Neural progenitor cell (in vitro differentiated cells): Measurements from ENCODE around the gene RAB42. TPM values are rescaled to one million over a fixed set of nuclear protein-coding genes. Genes with fewer than 3 reads are reported as not detected.

Experiments used
- DNase-seq: peaks from one replicate; pipeline ENCODE4 v3.0.0-alpha.2; 2016; ENCODE audit warnings: low spot score
- H2AFZ ChIP-seq: fragments of 200-600 bp; sonication (generic); replicated peaks from 2 replicates; pipeline ENCODE4 v1.6.1; 2016; ENCODE audit warnings: antibody characterized with exemption
- H3F3A ChIP-seq: fragments of 200-600 bp; sonication (generic); 2 replicates; pipeline ENCODE4 v1.6.1; 2016; ENCODE audit warnings: antibody characterized with exemption, low read depth
- H3K27ac ChIP-seq: fragments of 200-600 bp; sonication (generic); 2 replicates; pipeline ENCODE4 v1.5.1; 2016; ENCODE audit warnings: mild to moderate bottlenecking
- H3K27me3 ChIP-seq: fragments of 200-600 bp; sonication (generic); 2 replicates; pipeline ENCODE4 v1.6.1; 2016; ENCODE audit warnings: mild to moderate bottlenecking, moderate library complexity
- H3K36me3 ChIP-seq: fragments of 200-600 bp; sonication (generic); 2 replicates; pipeline ENCODE4 v1.5.1; 2016
- H3K4me1 ChIP-seq: fragments of 200-600 bp; sonication (generic); 2 replicates; pipeline ENCODE4 v1.6.1; 2016; ENCODE audit warnings: mixed run types
- H3K4me2 ChIP-seq: fragments of 200-600 bp; sonication (generic); 2 replicates; pipeline ENCODE4 v1.6.1; 2016
- H3K4me3 ChIP-seq: fragments of 200-600 bp; sonication (generic); 2 replicates; pipeline ENCODE4 v1.5.1; 2016
- H3K79me2 ChIP-seq: fragments of 200-600 bp; sonication (generic); 2 replicates; pipeline ENCODE4 v1.6.1; 2016; ENCODE audit warnings: low read depth
- H3K9ac ChIP-seq: fragments of 200-600 bp; sonication (generic); 2 replicates; pipeline ENCODE4 v1.6.1; 2016
- H3K9me3 ChIP-seq: fragments of 200-600 bp; sonication (generic); 2 replicates; pipeline ENCODE4 v1.5.1; 2016; ENCODE audit warnings: low read depth
- H4K20me1 ChIP-seq: fragments of 200-600 bp; sonication (generic); 2 replicates; pipeline ENCODE4 v1.6.1; 2016; ENCODE audit warnings: low read depth
- H3K27ac Mint-ChIP-seq: 3 replicates; pipeline ENCODE4 v1.8.0; 2021; ENCODE audit warnings: mixed read lengths
- H3K27me3 Mint-ChIP-seq: 2 replicates; pipeline ENCODE4 v1.8.0; 2022; ENCODE audit warnings: low read depth, mild to moderate bottlenecking, inconsistent platforms, moderate library complexity, mixed read lengths; ENCODE audit not compliant: insufficient read depth
- H3K36me3 Mint-ChIP-seq: 3 replicates; pipeline ENCODE4 v1.8.0; 2021; ENCODE audit warnings: mixed read lengths
- H3K4me1 Mint-ChIP-seq: 3 replicates; pipeline ENCODE4 v1.8.0; 2021; ENCODE audit warnings: mixed read lengths
- H3K4me3 Mint-ChIP-seq: 3 replicates; pipeline ENCODE4 v1.8.0; 2021; ENCODE audit warnings: mild to moderate bottlenecking, moderate library complexity, mixed read lengths
- H3K9me3 Mint-ChIP-seq: 3 replicates; pipeline ENCODE4 v1.8.0; 2020; ENCODE audit warnings: mixed read lengths
- EZH2 ChIP-seq: fragments of 200-600 bp; sonication (generic); IDR thresholded peaks from 2 replicates; pipeline ENCODE4 v1.6.1; 2017; ENCODE audit warnings: antibody characterized with exemption, mild to moderate bottlenecking, moderate library complexity
- EZH2phosphoT487 ChIP-seq: fragments of 200-600 bp; sonication (generic); IDR thresholded peaks from 2 replicates; pipeline ENCODE4 v1.6.1; 2017; ENCODE audit warnings: antibody characterized with exemption
- total RNA-seq: library from RNA; depleted of rRNA; stranded (reverse); fragments of >200 nt; gene quantifications from 2 replicates; pipeline ENCODE4 v1.2.3, GENCODE V29; 2015; ENCODE audit warnings: low replicate concordance
- TF ChIP-seq, protein P1 (sequence below): fragments of 200-600 bp; sonication (generic); IDR thresholded peaks from 2 replicates; pipeline ENCODE4 v1.5.1; 2017; ENCODE audit warnings: antibody characterized with exemption, mild to moderate bottlenecking

RAB42 gene
- total RNA-seq, 1 donor from 2014 or later, result 2.2 TPM

DNA sequence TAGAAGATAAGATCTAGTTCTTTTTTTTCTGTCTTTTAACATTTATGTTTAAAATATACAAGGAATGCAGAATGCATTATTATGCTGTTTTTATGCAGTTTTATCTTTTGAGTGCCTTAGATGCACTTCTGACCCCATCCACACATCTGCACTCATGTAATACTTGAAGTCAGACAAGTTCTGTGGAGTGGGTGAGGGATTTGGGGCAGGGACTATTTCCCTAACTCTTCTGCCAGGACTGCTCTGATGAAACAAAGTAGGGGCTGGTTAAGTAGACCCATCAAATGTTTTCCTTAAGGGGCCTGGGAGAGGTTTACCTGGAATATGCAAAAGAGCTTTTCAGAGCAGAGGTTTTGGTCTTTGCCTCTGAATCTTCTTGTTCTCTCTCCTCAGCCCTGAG is 27.8 kb upstream of the RAB42 start:
- H3K9ac ChIP-seq, result no peak overlapping the region

DNA sequence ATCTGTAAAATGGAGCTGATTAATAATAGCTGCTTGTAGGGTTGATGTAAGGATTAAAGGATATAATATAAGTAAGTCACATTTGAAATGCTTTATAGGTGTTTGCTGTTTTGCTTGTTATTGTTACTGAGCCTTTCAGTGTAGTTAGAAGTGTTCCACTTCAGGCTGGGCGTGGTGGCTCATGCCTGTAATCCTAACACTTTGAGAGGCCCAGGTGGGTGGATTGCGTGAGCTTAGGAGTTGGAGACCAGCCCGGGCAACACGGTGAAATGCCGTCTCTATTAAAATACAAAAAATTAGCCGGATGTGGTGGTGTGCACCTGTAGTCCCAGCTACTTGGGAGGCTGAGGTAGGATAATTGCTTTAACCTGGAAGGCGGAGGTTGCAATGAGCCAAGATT is 27.0 kb upstream of the RAB42 start:
- H3K36me3 Mint-ChIP-seq, result peaks cover 22% of the 10 kb centered on the region
- no peak for TF ChIP-seq EZH2phosphoT487
- TF ChIP-seq EZH2, result no peak
- TF ChIP-seq, protein P1, sequence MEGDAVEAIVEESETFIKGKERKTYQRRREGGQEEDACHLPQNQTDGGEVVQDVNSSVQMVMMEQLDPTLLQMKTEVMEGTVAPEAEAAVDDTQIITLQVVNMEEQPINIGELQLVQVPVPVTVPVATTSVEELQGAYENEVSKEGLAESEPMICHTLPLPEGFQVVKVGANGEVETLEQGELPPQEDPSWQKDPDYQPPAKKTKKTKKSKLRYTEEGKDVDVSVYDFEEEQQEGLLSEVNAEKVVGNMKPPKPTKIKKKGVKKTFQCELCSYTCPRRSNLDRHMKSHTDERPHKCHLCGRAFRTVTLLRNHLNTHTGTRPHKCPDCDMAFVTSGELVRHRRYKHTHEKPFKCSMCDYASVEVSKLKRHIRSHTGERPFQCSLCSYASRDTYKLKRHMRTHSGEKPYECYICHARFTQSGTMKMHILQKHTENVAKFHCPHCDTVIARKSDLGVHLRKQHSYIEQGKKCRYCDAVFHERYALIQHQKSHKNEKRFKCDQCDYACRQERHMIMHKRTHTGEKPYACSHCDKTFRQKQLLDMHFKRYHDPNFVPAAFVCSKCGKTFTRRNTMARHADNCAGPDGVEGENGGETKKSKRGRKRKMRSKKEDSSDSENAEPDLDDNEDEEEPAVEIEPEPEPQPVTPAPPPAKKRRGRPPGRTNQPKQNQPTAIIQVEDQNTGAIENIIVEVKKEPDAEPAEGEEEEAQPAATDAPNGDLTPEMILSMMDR, result no peak
- DNase-seq, result no peak
- Histone ChIP-seq H3K9ac (no peak overlapping the region), H4K20me1 (no peaks in the 10 kb centered on the region), H3K36me3 (no peaks in the 10 kb centered on the region), H3K27me3 (no peaks in the 10 kb centered on the region), H2AFZ (no peak overlapping the region), H3K4me2 (no peak overlapping the region), H3K79me2 (no peaks in the 10 kb centered on the region), H3K9me3 (no peaks in the 10 kb centered on the region), H3F3A (no peaks in the 10 kb centered on the region), H3K27ac (no peak overlapping the region), H3K4me3 (no peak overlapping the region), H3K4me1 (no peaks in the 10 kb centered on the region)
- peaks cover 2% of the 10 kb centered on the region for H3K27me3 Mint-ChIP-seq
- no peak overlapping the region for H3K4me3 Mint-ChIP-seq
- no peaks in the 10 kb centered on the region for H3K9me3 Mint-ChIP-seq
- no peak overlapping the region for H3K27ac Mint-ChIP-seq
- H3K4me1 Mint-ChIP-seq, result no peaks in the 10 kb centered on the region

More for the DNA sequence above, 27.8 kb upstream of the RAB42 start:
- no peaks in the 10 kb centered on the region for H3K27me3 ChIP-seq
- H4K20me1 ChIP-seq, result no peaks in the 10 kb centered on the region
- peaks cover 22% of the 10 kb centered on the region for H3K36me3 Mint-ChIP-seq
- no peaks in the 10 kb centered on the region for H3K9me3 Mint-ChIP-seq
- no peak overlapping the region for H2AFZ ChIP-seq
- H3K4me3 Mint-ChIP-seq, result no peak overlapping the region
- no peaks in the 10 kb centered on the region for H3K4me1 ChIP-seq
- no peak overlapping the region for H3K4me3 ChIP-seq
- H3K4me1 Mint-ChIP-seq, result no peaks in the 10 kb centered on the region
- no peaks in the 10 kb centered on the region for H3K36me3 ChIP-seq
- DNase-seq, result no peak
- H3F3A ChIP-seq, result no peaks in the 10 kb centered on the region
- H3K79me2 ChIP-seq, result no peaks in the 10 kb centered on the region
- H3K9me3 ChIP-seq, result no peaks in the 10 kb centered on the region
- peaks cover 4% of the 10 kb centered on the region for H3K27me3 Mint-ChIP-seq
- no peak overlapping the region for H3K4me2 ChIP-seq
- H3K27ac Mint-ChIP-seq, result no peak overlapping the region
- no peak for TF ChIP-seq EZH2
- TF ChIP-seq, protein P1, result no peak
- TF ChIP-seq EZH2phosphoT487, result no peak
- H3K27ac ChIP-seq, result no peak overlapping the region

DNA sequence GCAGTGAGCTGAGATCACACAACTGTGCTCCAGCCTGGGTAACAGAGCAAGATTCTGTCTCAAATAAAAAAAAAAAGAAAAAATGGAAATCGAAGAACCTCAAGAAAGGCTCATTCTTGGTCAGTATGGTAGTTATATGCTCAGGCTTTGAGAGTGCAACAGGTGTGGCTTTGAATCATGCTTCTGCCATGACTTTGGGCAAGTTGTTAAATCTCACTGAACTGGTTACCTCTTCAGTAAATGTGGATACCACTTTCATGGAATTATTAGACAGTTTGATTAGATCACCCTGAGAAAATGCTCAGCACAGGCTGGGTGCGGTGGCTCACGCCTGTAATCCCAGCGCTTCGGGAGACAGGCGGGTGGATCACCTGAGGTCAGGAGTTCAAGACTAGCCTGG is 26.3 kb upstream of the RAB42 start:
- Histone ChIP-seq H3K9ac (no peak overlapping the region), H3F3A (no peaks in the 10 kb centered on the region), H2AFZ (no peak overlapping the region), H4K20me1 (no peaks in the 10 kb centered on the region), H3K4me2 (no peak overlapping the region), H3K79me2 (no peaks in the 10 kb centered on the region), H3K27ac (no peak overlapping the region), H3K9me3 (no peaks in the 10 kb centered on the region), H3K36me3 (no peaks in the 10 kb centered on the region), H3K27me3 (no peaks in the 10 kb centered on the region), H3K4me1 (no peaks in the 10 kb centered on the region), H3K4me3 (no peak overlapping the region)
- Mint-ChIP-seq H3K27me3 (peaks cover 2% of the 10 kb centered on the region), H3K27ac (no peak overlapping the region), H3K36me3 (peaks cover 20% of the 10 kb centered on the region), H3K4me1 (no peaks in the 10 kb centered on the region), H3K9me3 (no peaks in the 10 kb centered on the region), H3K4me3 (no peak overlapping the region)
- no peak for DNase-seq
- TF ChIP-seq EZH2 (no peak), EZH2phosphoT487 (no peak)
- TF ChIP-seq, protein P1, result no peak
